CD4-positive, alpha-beta T cell treated with Interleukin-6 for 4 hours (primary cell): ENCODE results near the gene PLA2G2A.

Experiments
- DNase-seq: peaks from one replicate; pipeline ENCODE4 v3.0.0-alpha.2; 2020; ENCODE audit warnings: mixed read lengths

PLA2G2A gene

DNA sequence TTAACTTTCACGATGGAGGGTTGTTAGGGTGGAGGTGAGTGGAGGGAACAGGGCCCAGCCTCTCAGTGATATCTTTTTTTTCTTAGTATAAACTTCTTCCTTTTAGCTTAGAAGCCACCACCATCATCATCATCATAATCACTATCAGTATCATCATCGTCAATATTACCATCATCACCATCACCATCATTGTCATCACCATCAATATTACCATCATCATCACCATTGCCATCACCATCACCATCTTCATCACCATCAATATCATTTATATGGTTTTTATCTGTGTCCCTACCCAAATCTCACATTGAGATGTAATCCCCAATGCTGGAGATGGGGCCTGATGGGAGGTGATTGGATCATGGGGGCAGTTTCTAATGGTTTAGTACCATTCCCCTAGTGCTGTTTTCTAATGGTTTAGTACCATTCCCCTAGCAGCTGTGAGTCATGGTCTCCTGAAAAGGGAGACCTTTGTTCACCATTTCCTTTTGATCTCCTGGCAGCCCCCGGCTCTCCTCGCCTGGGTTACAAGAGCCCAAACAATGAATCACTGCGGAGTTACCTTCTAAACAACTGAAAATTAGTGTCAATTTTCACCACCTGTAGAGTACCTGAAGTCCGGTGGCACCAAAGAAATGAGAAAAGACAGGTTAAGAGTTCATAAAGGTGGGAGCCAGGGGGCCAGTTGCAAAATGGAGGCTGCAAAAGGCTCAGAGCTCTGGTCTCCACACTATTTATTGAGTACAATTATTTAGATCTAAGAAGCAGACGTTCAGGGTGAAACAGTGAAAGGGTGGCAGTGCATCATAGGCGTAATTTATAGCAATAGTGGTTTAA lies 52.9 kb downstream of the PLA2G2A start:
- DNase-seq: no peak
